Renal cortex interstitium (tissue), 15 donors: ENCODE measurements around the gene ZNF337. TPM values are rescaled to one million over a fixed set of nuclear protein-coding genes. Genes with fewer than 3 reads are reported as not detected.
"Not testable (repeated sequence)": the region's sequence is repeated elsewhere in the genome, so short reads cannot be mapped to it uniquely, and the experiment has no call there.

Source experiments
- DNase-seq, 11 donors: peaks; one replicate each; pipeline ENCODE4 v3.0.0-alpha.2; 2013; ENCODE audit warnings: low read depth in 9 of 11, low spot score in 4 of 11; ENCODE audit errors: extremely low read depth in 1 of 11
- long read RNA-seq, 16 experiments: transcript quantifications; one replicate each; lab custom pipeline, GENCODE V29; 2026
- polyA plus RNA-seq, 3 donors: library from polyadenylated mRNA; unstranded; fragments of 120-200 nt; gene quantifications; one replicate each; pipeline ENCODE4 v1.2.1, GENCODE V29; 2013; ENCODE audit not compliant: insufficient read length in 3 of 3

Gene ZNF337
- polyA plus RNA-seq, result 10 to 100 TPM; 26.4 to 35.4 (median 28.9) TPM
- long read RNA-seq, donor 1, partial matches to known transcripts, result 0 of 4 reads
- long read RNA-seq, donor 1, other reads (novel, unspliced or antisense), result 0 of 4 reads
- long read RNA-seq, donor 2, partial matches to known transcripts, result 0 of 3 reads
- long read RNA-seq, donor 2, other reads (novel, unspliced or antisense), result 0 of 3 reads
- long read RNA-seq, donor 3, transcript ZNF337-201 (5 exons, 3,205 nt), result major isoform, 7 of 7 reads
- long read RNA-seq, donor 3, partial matches to known transcripts, result 0 of 7 reads
- long read RNA-seq, donor 3, other reads (novel, unspliced or antisense), result 0 of 7 reads
- long read RNA-seq, donor 4, partial matches to known transcripts, result 0 of 2 reads
- long read RNA-seq, donor 4, other reads (novel, unspliced or antisense), result 0 of 2 reads
- long read RNA-seq, donor 5, partial matches to known transcripts, result 0 of 8 reads
- long read RNA-seq, donor 5, other reads (novel, unspliced or antisense), result 0 of 8 reads
- long read RNA-seq, donor 6, transcript ZNF337-201 (5 exons, 3,205 nt), result major isoform, 8 of 10 reads
- long read RNA-seq, donor 6, partial matches to known transcripts, result 0 of 10 reads
- long read RNA-seq, donor 6, other reads (novel, unspliced or antisense), result 0 of 10 reads
- long read RNA-seq, donor 7, transcript ZNF337-201 (5 exons, 3,205 nt), result major isoform, 6 of 25 reads
- long read RNA-seq, donor 7, partial matches to known transcripts, result 0 of 25 reads
- long read RNA-seq, donor 7, other reads (novel, unspliced or antisense), result 17 of 25 reads
- long read RNA-seq, donor 8, transcript ZNF337-202 (4 exons, 3,613 nt), result minor isoform, 5 of 12 reads
- long read RNA-seq, donor 8, transcript ZNF337-201 (5 exons, 3,205 nt), result major isoform, 7 of 12 reads
- long read RNA-seq, donor 8, partial matches to known transcripts, result 0 of 12 reads
- long read RNA-seq, donor 8, other reads (novel, unspliced or antisense), result 0 of 12 reads
- long read RNA-seq, donor 9, partial matches to known transcripts, result 0 of 2 reads
- long read RNA-seq, donor 9, other reads (novel, unspliced or antisense), result 0 of 2 reads
- long read RNA-seq, donor 10, transcript ZNF337-201 (5 exons, 3,205 nt), result major isoform, 6 of 6 reads
- long read RNA-seq, donor 10, partial matches to known transcripts, result 0 of 6 reads
- long read RNA-seq, donor 10, other reads (novel, unspliced or antisense), result 0 of 6 reads
- long read RNA-seq, donor 11, partial matches to known transcripts, result 0 of 3 reads
- long read RNA-seq, donor 11, other reads (novel, unspliced or antisense), result 0 of 3 reads
- long read RNA-seq, donor 12, partial matches to known transcripts, result 0 of 1 reads
- long read RNA-seq, donor 12, other reads (novel, unspliced or antisense), result 0 of 1 reads
- long read RNA-seq, donor 13, transcript ZNF337-201 (5 exons, 3,205 nt), result major isoform, 5 of 7 reads
- long read RNA-seq, donor 13, partial matches to known transcripts, result 0 of 7 reads
- long read RNA-seq, donor 13, other reads (novel, unspliced or antisense), result 0 of 7 reads
- long read RNA-seq, donor 14, partial matches to known transcripts, result 0 of 4 reads
- long read RNA-seq, donor 14, other reads (novel, unspliced or antisense), result 0 of 4 reads
- long read RNA-seq, donor 15, partial matches to known transcripts, result 0 of 4 reads
- long read RNA-seq, donor 15, other reads (novel, unspliced or antisense), result 0 of 4 reads
- long read RNA-seq, donor 16, transcript ZNF337-201 (5 exons, 3,205 nt), result major isoform, 8 of 12 reads
- long read RNA-seq, donor 16, partial matches to known transcripts, result 0 of 12 reads
- long read RNA-seq, donor 16, other reads (novel, unspliced or antisense), result 0 of 12 reads

DNA sequence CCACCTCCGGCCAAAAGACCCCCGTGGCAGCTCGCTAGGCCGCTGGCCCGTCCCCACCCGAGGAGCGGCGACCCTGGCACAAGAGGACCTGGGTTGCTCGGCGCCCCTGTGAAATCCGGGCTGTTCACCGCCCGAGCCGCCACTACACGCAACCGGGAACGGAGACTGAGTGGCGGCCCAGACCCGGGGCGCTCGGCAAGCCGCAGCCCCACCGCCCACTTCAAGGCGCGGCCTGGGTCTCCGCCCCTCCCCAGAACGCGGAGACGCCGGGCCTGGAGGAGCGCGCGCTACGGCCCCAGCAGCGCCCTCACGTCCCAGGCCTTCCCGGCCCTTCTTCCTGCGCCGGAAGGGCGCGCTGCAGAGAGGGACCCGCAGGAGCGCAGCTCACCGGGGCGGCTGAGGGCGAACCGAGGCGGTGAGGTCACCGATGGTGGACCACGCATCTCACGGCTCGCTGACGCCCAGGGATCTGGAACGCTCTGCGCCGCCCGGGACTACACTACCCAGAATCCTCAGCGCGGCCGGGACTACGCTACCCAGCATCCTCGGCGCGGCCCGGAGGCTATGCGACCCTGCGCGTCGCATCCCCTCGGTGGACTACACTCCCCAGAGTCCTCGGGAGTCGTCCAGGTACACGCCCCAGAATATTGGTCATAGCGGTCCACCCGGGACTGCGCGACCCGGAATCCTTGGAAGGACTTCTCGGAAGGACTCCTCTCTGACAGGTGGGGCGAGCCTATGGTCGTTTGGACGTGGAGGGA is at the start of gene ZNF337:
Gene ZNF337 (minus strand): TSS at position 483 of the 761 bp plus-strand sequence. CDS start 10,436 bp downstream, outside the sequence.
- peak; percentile 87 to 95 (median 94) for DNase-seq

DNA sequence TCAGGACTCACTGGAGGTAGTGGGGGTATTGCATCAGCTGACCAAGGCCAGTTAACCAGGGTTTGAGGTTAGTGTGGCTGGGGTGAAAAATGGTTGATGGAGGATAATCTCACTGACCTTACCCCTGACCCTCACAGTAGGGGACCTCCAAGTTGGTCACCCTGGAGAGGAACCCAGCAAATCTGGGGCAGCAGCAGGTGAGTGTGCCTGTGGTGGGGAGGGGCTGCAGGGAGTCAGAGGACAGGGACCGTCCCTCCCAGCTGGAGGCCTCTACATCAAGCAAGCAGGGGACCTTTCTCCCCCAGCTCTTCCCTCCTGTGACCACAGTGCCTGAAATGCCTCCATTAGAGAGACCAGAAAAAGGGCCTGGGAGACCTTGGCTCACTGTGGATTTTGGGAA is 49.1 kb upstream of the ZNF337 start:
- no peak for DNase-seq

DNA sequence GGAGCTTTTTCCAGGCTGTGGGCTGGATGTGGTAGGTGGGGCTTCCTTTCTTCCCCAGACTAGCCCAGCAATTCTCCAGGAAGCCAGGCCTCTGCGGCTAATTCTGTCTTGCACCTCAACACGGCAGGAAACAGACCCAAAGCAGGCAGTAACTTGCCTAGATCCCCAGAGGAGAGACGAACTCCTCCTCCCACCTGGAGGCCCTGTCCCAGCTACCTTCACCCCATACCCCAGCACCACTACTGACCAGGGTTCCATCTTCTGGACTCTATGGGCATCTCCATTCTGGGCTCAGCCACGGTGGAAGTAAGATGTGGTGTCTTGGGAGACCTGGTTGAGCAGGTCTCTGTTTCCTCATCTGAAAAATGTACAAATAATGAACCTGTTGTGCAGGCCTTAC is 48.4 kb upstream of the ZNF337 start:
- no peak for DNase-seq

DNA sequence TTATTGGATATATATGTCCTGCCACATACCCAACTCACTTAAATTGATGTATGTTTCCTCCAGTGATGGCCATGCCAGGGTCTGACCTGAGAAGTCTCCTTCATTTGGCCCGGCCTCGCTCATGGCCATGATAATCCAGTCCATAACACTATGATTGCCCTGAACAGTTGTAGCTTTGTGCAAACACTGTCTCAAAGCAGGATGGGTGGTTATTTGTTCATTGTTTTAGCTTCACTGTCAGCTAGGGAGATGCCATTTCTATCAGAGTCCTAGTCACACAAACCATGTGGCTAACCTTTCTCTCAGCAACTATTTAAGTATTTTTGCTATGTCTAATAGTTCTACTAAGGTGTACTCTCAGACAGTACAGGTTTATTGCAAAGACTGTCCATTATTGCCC is 47.6 kb upstream of the ZNF337 start:
- DNase-seq, result no peak

DNA sequence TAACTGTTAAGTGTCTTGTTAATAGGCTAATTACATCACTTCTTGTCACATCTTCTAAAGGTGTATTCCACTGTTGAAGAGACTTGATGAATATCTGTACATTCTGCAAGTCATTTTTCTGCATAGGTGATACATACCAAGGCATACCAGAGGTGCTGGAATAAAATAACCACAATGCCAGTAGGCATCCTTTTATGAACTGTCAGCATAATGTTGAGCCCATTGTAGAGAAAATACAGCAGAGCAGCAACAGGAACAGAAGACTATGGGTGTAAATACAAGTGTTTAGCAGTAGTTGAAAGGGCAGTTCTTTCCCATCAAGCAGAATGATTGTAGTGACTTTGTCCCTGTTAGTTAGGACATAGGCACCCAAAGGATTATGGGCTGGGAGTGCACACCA is 44.4 kb upstream of the ZNF337 start:
- no peak for DNase-seq

DNA sequence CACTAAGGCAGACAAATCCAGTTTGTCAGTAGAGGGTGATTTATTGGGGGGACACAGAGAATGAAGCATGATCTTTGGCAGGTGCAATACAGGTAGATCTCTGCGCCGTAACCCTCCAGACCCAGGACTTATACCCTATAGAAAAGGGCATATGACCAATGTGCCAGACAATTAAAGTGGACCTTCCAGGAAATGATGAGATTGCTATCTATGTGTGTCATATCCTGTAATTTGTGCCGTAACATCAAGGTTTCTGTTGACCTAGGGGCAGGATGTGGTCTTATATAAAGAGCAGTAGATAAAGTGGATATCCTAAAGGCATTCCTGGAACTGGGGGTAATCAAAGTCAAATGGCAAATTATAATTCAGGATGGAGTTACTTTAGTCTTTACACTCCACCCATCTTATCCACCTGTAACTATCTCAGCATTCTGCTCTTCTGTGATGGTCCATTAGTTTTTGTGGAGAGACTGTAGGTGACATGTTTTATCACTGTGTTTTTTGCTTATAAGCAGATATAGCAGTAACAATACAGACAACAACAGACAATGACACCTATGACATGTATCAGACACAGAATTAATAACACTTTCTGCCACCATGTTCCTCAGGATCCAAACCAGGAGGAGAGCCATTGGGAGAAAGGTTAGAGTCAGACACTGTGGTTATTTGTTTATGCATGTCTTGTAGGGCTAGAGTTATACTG is 43.1 kb upstream of the ZNF337 start:
- no peak for DNase-seq

DNA sequence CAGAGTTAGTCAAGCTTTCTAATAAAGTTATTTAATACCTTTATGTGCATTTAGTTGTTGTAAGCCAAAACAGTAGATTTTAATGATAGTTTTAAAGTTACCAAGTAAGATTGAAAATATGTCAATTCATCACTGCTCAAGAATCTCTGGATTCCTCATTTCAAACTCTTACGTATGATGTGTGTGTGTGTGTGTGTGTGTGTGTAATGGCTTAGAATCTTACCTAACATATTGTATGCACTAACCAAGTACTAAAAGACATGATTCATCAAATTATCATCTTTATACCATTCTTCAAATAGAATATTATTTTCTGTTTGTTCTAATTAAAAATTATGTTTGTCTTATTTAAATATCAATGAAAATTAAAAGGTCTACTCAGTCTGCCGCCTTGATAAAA is 41.5 kb upstream of the ZNF337 start:
- no peak for DNase-seq

DNA sequence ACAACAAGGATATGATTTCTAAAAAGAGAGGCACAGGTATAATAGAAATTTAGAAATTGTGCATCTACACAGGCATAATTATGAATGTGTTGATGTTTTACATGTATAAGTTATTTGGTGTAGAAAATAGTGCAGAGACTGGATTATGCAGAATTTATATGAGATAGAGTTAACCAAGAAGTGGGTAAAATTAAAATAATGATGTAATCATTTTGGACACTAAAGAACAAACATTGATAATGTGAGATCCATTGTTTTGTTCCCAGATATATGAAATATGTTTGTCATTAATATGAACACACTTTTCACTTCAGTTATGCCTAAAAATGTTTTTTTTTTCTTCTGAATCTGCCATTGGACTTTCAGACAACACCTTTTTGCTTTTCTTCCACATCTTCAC is 37.2 kb upstream of the ZNF337 start:
- DNase-seq, result no peak

DNA sequence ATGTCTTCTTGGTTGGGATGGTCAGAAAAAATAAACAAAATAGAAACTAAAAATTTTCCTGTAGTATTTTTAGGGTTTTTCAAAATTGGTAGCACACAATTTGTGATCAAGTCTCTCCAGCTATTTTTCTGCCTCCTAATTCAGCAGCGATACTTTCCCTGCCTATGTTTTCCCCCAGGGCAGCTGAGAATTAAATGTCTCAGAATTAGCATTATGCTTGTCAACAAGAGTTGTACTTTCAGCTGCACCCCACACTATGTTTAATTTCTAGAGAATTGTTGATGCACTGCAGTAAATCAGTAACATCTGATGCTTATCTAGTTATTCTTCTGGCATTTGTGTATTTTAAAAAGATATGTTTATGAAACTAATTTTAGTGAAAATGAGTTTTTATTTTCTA is 34.2 kb upstream of the ZNF337 start:
- DNase-seq, result no peak

DNA sequence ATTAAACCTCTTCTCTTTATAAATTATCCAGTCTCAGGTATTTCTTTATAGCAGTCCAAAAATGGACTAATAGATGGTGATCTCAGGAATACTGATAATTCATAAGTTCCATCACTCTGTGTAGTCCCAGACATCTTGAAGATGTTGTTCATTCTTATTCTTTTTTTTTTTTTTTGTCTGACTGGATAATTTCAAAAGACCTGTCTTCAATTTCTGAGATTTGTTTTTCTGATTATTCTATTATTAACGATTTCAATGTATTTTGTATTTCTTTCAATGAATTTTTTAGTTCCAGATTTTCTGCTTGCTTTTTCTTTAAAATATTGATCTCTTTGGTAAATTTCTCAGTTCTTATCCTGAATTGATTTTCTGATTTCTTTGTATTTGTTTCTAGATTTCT is 29.7 kb upstream of the ZNF337 start:
- DNase-seq, result no peak

DNA sequence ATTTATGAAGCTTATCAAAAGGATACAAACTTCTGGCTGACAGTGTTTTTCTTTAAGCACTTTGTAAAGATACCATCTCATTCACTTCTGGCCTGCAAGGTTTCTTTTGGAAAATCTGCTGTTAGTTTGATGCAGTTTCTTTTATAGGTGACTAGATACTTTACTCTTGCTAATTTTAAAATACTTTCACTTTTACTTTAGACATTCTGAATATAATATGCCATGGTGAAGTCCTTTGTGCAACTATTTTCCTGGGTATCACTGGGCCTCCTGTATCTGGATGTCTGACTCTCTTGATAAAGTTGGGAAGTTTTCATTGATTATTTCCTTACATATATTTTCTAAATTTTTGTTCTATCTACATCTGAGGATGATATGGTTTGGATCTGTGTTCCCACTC is 29.0 kb upstream of the ZNF337 start:
- DNase-seq, result no peak

DNA sequence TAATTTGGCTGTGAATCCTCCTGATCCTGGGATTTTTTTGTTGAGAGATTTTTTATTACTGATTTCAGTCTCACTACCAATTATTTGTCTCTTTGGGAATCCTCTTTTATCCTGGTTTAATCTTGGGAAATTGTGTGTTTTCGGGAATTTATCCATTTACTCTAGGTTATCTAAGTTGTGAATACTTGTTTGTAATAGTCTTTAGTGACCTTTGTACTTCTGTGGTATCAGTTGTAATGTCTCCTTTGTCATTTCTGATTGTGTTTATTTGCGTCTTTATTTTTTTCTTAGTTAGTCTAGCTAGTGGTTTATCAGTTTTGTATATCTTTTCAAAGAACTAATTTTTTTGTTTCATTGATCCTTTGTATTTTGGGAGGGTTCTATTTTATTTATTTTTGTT is 27.3 kb upstream of the ZNF337 start:
- no peak for DNase-seq

DNA sequence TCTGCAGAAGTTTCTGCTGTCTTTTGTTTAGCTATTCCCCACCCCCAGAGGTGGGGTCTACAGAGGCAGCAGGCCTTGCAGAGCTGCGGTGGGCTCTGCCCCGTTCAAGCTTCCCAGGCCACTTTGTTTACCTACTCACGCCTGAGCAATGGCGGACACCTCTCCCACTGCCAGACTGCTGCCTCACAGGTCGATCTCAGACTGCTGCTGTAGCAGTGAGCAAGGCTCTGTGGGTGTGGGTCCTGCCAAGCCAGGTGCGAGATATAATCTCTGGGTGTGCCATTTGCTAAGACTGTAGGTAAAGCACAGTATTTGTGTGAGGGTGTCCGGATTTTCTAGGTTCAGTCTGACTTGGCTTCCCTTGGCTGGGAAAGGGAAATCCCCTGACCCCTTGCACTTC is 23.6 kb upstream of the ZNF337 start:
- DNase-seq, result no peak

DNA sequence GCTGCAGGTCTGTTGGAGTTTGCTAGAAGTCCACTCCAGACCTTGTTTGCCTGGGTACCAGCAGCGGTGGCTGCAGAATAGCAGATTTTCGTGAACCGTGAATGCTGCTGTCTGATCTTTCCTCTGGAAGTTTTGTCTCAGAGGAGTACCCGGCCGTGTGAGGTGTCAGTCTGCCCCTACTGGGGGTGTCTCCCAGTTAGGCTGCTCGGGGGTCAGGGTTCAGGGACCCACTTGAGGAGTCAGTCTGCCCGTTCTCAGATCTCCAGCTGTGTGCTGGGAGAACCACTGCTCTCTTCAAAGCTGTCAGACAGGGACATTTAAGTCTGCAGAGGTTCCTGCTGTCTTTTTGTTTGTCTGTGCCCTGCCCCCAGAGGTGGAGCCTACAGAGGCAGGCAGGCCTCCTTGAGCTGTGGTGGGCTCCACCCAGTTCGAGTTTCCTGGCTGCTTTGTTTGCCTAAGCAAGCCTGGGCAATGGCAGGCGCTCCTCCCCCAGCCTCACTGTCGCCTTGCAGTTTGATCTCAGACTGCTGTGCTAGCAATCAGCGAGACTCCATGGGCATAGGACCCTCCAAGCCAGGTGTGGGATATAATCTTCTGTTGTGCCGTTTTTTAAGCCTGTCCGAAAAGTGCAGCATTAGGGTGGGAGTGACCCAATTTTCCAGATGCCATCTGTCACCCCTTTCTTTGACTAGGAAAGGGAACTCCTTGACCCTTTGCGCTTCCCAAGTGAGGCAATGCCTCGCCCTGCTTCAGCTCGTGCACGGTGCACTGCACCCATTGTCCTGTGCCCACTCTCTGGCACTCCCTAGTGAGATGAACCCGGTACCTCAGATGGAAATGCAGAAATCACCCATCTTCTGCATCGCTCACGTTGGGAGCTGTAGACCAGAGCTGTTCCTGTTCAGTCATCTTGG is 22.5 kb upstream of the ZNF337 start:
- not testable (repeated sequence) for DNase-seq

DNA sequence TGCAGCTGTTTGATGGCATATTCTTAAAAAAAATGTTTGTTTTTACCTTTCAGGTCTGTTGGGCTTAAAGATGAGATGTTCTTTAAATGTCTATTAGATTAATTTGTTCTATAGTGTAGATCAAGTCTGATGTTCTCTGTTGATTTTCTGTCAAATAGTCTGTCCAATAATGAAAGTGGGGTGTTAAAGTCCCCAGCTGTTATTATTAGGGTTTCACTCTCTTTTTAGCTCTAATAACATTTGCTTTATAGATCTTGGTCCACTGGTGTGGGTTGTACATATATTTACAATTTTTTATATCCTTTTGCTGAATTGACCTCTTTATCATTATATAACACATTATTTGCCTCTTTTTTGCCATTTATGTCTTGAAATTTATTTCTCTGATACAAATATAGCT is 11.0 kb upstream of the ZNF337 start:
- DNase-seq, result no peak

DNA sequence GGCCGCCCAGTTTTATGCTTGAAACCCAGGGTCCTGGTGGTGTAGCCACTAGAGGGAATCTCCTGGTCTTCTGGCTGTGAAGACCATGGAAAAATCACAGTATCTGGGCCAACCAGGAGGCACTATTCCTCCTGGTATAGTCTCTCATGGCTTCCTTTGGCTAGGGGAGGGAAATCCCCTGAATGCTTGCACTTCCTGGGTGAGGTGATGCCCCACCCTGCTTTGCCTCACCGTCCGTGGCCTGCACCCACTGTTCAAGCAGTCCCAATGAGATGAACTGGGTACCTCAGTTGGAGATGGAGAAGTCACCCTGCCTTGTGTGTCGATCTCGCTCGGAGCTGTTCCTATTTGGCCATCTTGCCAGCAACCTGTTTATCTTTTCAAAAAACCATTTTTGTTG is 10.1 kb upstream of the ZNF337 start:
- no peak for DNase-seq
